HCT116 (cell line): ENCODE results near the gene GPR17. TPM values are rescaled to one million over a fixed set of nuclear protein-coding genes. Genes with fewer than 3 reads are reported as not detected.

Experiments
- ATAC-seq: fragments of 200-7000 bp; cut with Tn5 transposase; 2 replicates; pipeline ENCODE4 v1.9.1; 2020; ENCODE audit warnings: mild to moderate bottlenecking, moderate library complexity
- BruUV-seq: library from RNA; stranded (reverse); fragments of 400-500 nt; replicated peaks from 2 replicates; lab custom pipeline; 2021; lab: Mats Ljungman, UMichigan
- CTCF ChIA-PET: fragments of 300-600 bp; sonication (Branson Sonifier 250); formaldehyde crosslinking; loops from one replicate; lab custom pipeline; 2021; ENCODE audit warnings: antibody characterized with exemption; lab: Charles Lee
- POLR2A ChIA-PET: fragments of 300-600, 350-600 bp; sonication (Branson Sonifier 250); formaldehyde crosslinking; loops from one replicate; lab custom pipeline; 2021; ENCODE audit warnings: antibody characterized with exemption; lab: Charles Lee
- RAD21 ChIA-PET, 2 experiments: fragments of 300-600 bp; sonication (Branson Sonifier 250); formaldehyde crosslinking; loops; one replicate each; lab custom pipeline; 2023; ENCODE audit warnings: low total read pairs in 2 of 2; ENCODE audit not compliant: uncharacterized antibody in 2 of 2, unreplicated experiment in 2 of 2, low non-redundant PET in 1 of 2; lab: Charles Lee
- DNase-seq: peaks from one replicate; pipeline ENCODE4 v3.0.0-alpha.2; 2010; ENCODE audit warnings: low read depth, low spot score
- H2AFZ ChIP-seq: fragments of 200-600 bp; shearing (Covaris generic), sonication (generic); 2 replicates; pipeline ENCODE4 v1.6.1; 2017; ENCODE audit warnings: low read depth, mixed run types, mixed read lengths, antibody characterized with exemption, low read length; ENCODE audit not compliant: poor library complexity, severe bottlenecking
- H3K27ac ChIP-seq: 2 replicates; pipeline ENCODE4 v1.5.1; 2012; ENCODE audit warnings: low read depth, low read length
- H3K27me3 ChIP-seq: fragments of 200-600 bp; sonication (generic); 2 replicates; pipeline ENCODE4 v1.6.1; 2016; ENCODE audit warnings: mixed run types, low read length, mixed read lengths; ENCODE audit not compliant: insufficient read depth
- H3K36me3 ChIP-seq, 2 experiments: fragments of 200-500 bp in 1 of 2; fragments of 200-600 bp in 1 of 2; sonication (Bioruptor generic) in 1 of 2; sonication (generic) in 1 of 2; 2 replicates each; pipeline versions ENCODE4 v1.5.1 to v1.6.1; 2014 to 2016; ENCODE audit warnings: low read length in 2 of 2, inconsistent platforms in 1 of 2, mixed read lengths in 1 of 2, mixed run types in 1 of 2; ENCODE audit not compliant: insufficient read depth in 2 of 2, control insufficient read depth in 1 of 2
- H3K4me1 ChIP-seq, 2 experiments: fragments of 200-600 bp in 1 of 2; sonication (generic) in 1 of 2; 2 replicates each; pipeline versions ENCODE4 v1.5.1 to v1.6.1; 2012 to 2017; ENCODE audit warnings: low read length in 2 of 2, inconsistent platforms in 1 of 2, mild to moderate bottlenecking in 1 of 2, mixed read lengths in 1 of 2, mixed run types in 1 of 2, moderate library complexity in 1 of 2; ENCODE audit not compliant: insufficient read depth in 2 of 2, control insufficient read depth in 1 of 2
- H3K4me2 ChIP-seq: fragments of 200-600 bp; sonication (generic); 2 replicates; pipeline ENCODE4 v1.6.1; 2017; ENCODE audit warnings: mixed run types, low read length, mixed read lengths
- H3K4me3 ChIP-seq, 2 experiments: fragments of 200-600 bp in 1 of 2; sonication (generic) in 1 of 2; replicated peaks in 1 of 2; 2 replicates each; pipeline ENCODE4 v1.5.1; 2011 to 2016; ENCODE audit warnings: low read length in 2 of 2, control low read depth in 1 of 2, low read depth in 1 of 2, mild to moderate bottlenecking in 1 of 2, mixed read lengths in 1 of 2, mixed run types in 1 of 2
- H3K79me2 ChIP-seq: fragments of 200-600 bp; sonication (generic); 2 replicates; pipeline ENCODE4 v1.6.1; 2017; ENCODE audit warnings: mild to moderate bottlenecking, mixed run types, low read length, moderate library complexity, mixed read lengths; ENCODE audit not compliant: insufficient read depth
- H3K9ac ChIP-seq: fragments of 200-600 bp; sonication (generic); 2 replicates; pipeline ENCODE4 v1.6.1; 2016; ENCODE audit warnings: low read length, mixed read lengths
- H3K9me2 ChIP-seq: fragments of 200-600 bp; sonication (generic), shearing (Covaris generic); 2 replicates; pipeline ENCODE4 v1.6.1; 2017; ENCODE audit warnings: mixed run types, mild to moderate bottlenecking, moderate library complexity; ENCODE audit not compliant: insufficient read depth
- H3K9me3 ChIP-seq, 2 experiments: fragments of 200-500 bp in 1 of 2; fragments of 200-600 bp in 1 of 2; sonication (Bioruptor generic) in 1 of 2; sonication (generic) in 1 of 2; 2 replicates each; pipeline ENCODE4 v1.6.1; 2014 to 2017; ENCODE audit warnings: low read length in 2 of 2, mixed read lengths in 2 of 2, inconsistent platforms in 1 of 2, low read depth in 1 of 2, mild to moderate bottlenecking in 1 of 2, mixed run types in 1 of 2, moderate library complexity in 1 of 2; ENCODE audit not compliant: control insufficient read depth in 1 of 2, insufficient read depth in 1 of 2
- H4K20me1 ChIP-seq: fragments of 200-600 bp; sonication (generic), shearing (Covaris generic); 2 replicates; pipeline ENCODE4 v1.6.1; 2017; ENCODE audit warnings: mixed run types, mild to moderate bottlenecking, moderate library complexity; ENCODE audit not compliant: insufficient read depth
- CBX3 ChIP-seq: IDR thresholded peaks from 2 replicates; pipeline ENCODE4 v1.6.1; 2012; ENCODE audit warnings: low read depth
- CEBPB ChIP-seq: IDR thresholded peaks from 2 replicates; pipeline ENCODE4 v1.6.1; 2012; ENCODE audit warnings: low read depth
- EGR1 ChIP-seq: IDR thresholded peaks from 2 replicates; pipeline ENCODE4 v1.6.1; 2012; ENCODE audit warnings: low read depth
- ELF1 ChIP-seq: IDR thresholded peaks from 2 replicates; pipeline ENCODE4 v1.6.1; 2012; ENCODE audit warnings: low read depth, borderline replicate concordance
- EZH2 ChIP-seq: fragments of 200-600 bp; sonication (generic); IDR thresholded peaks from 2 replicates; pipeline ENCODE4 v1.6.1; 2017; ENCODE audit warnings: antibody characterized with exemption, mixed run types
- EZH2phosphoT487 ChIP-seq: fragments of 200-600 bp; IDR thresholded peaks from 2 replicates; pipeline ENCODE4 v1.6.1; 2018; ENCODE audit warnings: antibody characterized with exemption, borderline replicate concordance
- FOSL1 ChIP-seq: IDR thresholded peaks from 2 replicates; pipeline ENCODE4 v1.6.1; 2012; ENCODE audit warnings: low read depth
- MAX ChIP-seq: IDR thresholded peaks from 2 replicates; pipeline ENCODE4 v1.6.1; 2012
- RAD21 ChIP-seq: IDR thresholded peaks from 2 replicates; pipeline ENCODE4 v1.6.1; 2012; ENCODE audit warnings: low read depth, mild to moderate bottlenecking
- REST ChIP-seq: IDR thresholded peaks from 2 replicates; pipeline ENCODE4 v1.6.1; 2012; ENCODE audit warnings: low read depth
- SIN3A ChIP-seq: IDR thresholded peaks from 2 replicates; pipeline ENCODE4 v1.6.1; 2012; ENCODE audit warnings: low read depth
- SP1 ChIP-seq: IDR thresholded peaks from 2 replicates; pipeline ENCODE4 v1.6.1; 2012; ENCODE audit warnings: low read depth
- SRF ChIP-seq: IDR thresholded peaks from 2 replicates; pipeline ENCODE4 v1.6.1; 2012; ENCODE audit warnings: low read depth
- YY1 ChIP-seq: IDR thresholded peaks from 2 replicates; pipeline ENCODE4 v1.6.1; 2011; ENCODE audit warnings: low read length, low read depth, moderate library complexity, mild to moderate bottlenecking; ENCODE audit not compliant: insufficient replicate concordance; ENCODE audit errors: extremely low read depth
- ZFX ChIP-seq: fragments of 450-650 bp; IDR thresholded peaks from 2 replicates; pipeline ENCODE4 v1.6.1; 2017
- ZNF274 ChIP-seq: fragments of 200-500 bp; sonication (Bioruptor generic); IDR thresholded peaks from 2 replicates; pipeline ENCODE4 v1.6.1; 2014; ENCODE audit warnings: mild to moderate bottlenecking, low read depth, low read length, inconsistent platforms
- intact Hi-C: fragments of 100-400 bp; cut with micrococcal nuclease; formaldehyde crosslinking; loops from 2 replicates; pipeline ENCODE4 v1.10.0; 2022
- total RNA-seq: library from RNA; stranded (reverse); gene quantifications from one replicate; pipeline ENCODE4 v1.2.1, GENCODE V29; 2021; ENCODE audit not compliant: unreplicated experiment
- TF ChIP-seq, protein P1 (sequence below): IDR thresholded peaks from 2 replicates; pipeline ENCODE4 v1.6.1; 2012

Gene GPR17
- total RNA-seq, 1 experiment from 2014 or later = not detected

DNA sequence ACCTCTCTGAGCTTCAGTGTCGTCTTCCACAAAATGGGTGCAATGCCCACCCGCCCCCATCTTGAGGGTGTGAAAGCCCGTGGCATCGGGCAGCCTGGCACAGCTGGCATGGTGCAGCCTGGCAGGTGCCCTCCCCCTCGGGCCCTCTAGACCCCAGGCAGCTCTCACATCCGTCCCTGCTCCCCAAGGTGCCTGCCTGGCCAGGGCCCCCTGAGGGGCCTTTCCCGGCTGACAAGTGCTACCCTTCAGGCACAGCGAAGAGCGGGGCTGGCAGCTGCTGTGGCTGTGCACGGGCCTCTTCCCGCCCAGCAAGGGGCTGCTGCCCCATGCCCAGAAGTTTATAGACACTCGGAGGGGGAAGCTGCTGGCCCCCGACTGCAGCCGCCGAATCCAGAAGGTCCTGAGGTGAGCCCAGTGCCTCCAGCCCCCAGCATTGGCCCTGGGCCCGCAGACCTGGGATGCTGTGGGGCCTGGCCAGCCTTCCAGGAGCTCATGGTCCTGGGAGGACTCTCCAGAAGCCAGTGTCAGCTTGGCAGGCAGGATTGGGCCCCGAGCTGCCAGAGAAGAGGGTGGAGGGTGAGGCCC, 13.9 kb upstream of the GPR17 start (continued):
- TF ChIP-seq REST (no peak), EGR1 (no peak), YY1 (no peak)
- TF ChIP-seq, protein P1, sequence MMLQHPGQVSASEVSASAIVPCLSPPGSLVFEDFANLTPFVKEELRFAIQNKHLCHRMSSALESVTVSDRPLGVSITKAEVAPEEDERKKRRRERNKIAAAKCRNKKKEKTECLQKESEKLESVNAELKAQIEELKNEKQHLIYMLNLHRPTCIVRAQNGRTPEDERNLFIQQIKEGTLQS = no peak

DNA sequence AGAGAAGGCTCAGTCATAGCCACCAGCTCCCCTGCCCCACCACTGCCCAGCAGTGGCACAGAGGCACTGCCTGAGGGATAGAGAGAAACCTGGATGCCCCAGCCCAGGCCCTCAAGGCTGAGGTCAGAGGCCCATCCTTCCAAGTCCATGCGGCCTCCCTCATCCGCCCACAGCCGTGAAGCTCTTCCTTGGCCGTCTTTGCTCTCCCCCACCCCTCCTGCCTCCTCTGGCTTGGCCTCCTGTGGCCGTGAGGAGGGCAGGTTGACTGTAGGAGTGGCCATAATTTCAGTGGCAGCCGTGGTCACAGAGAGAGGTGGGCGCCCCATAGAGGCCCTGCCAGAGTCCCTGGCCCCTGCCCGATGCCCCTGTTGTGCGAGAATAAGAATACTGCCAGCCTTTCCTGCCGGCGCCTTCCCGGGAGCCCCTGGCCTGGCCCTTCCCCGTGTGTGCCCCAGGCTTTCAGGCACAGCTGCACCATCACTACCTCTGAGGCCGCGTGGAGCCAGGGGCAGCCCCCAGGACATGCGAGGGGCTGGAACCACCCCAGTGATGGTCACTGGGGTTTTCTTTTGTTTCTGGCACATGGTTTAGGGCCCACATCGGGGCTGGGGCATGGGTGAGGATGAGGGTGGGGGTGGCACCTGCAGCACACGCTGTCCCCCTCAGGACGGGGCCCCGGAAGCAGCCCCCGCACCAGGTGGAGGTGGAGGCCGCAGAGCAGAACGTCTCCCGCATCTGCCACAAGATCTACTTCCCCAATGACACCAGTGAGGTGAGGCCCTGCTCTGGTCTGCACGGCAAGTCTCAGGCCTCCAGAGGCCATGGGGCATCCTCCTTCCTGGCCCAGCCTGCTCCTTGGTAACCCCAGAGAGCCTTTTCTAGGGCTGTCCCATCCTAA, 13.1 kb upstream of the GPR17 start:
- Histone ChIP-seq H3K79me2 (no peaks in the 10 kb centered on the region), H3K9me2 (no peaks in the 10 kb centered on the region), H3K27ac (no peak overlapping the region), H3K36me3 (no peaks in the 10 kb centered on the region), H3K9me3 (no peaks in the 10 kb centered on the region), H4K20me1 (no peaks in the 10 kb centered on the region), H3K4me3 (no peak overlapping the region), H3K4me1 (peaks cover 7 to 9% of the 10 kb centered on the region in 2 experiments), H3K9ac (no peak overlapping the region), H2AFZ (no peak overlapping the region), H3K27me3 (no peaks in the 10 kb centered on the region), H3K4me2 (no peak overlapping the region)
- ATAC-seq = no peak
- no TSS peak for BruUV-seq
- POLR2A ChIA-PET = no interaction called here
- CTCF ChIA-PET = no interaction called here
- DNase-seq = no peak
- RAD21 ChIA-PET = no interaction called here
- intact Hi-C loops = no loop called here
- TF ChIP-seq MAX (no peak), EGR1 (no peak), SRF (no peak), CBX3 (no peak), EZH2phosphoT487 (no peak), RAD21 (no peak), ELF1 (no peak), SP1 (no peak), CEBPB (no peak), REST (no peak), SIN3A (no peak), ZNF274 (no peak), ZFX (no peak), EZH2 (no peak), FOSL1 (no peak)
- TF ChIP-seq, protein P1 = no peak
